ENCODE data around the gene UBR4.

Gene UBR4

DNA sequence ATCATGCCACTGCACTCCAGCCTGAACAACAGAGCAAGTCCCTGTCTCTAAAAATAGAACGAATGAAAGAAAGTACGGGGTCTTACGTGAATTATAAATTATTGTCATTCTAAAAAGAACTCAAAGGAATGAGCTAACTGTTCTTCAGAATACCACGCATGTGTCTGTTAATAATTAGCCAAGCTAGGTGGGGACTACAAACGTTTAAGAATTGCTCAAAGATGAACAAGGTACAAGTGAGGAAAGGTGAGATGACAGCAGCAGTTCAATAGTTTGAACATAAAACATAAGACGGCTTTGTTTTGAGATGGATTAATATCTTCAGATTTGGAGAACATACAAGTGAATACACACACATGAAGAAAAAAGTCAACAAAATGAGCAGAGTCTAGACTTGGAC lies 79.6 kb downstream of the UBR4 start:
- Histone ChIP-seq H3K27ac (ENCODE audit: low read depth, low read length) (no peak overlapping the region), H3K36me3 (ENCODE audit: insufficient read depth, low read length) (peaks cover 62% of the 10 kb centered on the region), H3K9ac (ENCODE audit: low read length) (no peak overlapping the region), H3K4me1 (ENCODE audit: insufficient read depth, low read length) (no peaks in the 10 kb centered on the region), H3K27me3 (ENCODE audit: control insufficient read depth in 1 of 2, insufficient read depth in 2 of 2, low read length in 2 of 2) (no peaks in the 10 kb centered on the region), H3K4me3 (ENCODE audit: low read depth in 1 of 2, low read length in 2 of 2) (no peak overlapping the region), H3K9me3 (ENCODE audit: low read length) (no peaks in the 10 kb centered on the region)

DNA sequence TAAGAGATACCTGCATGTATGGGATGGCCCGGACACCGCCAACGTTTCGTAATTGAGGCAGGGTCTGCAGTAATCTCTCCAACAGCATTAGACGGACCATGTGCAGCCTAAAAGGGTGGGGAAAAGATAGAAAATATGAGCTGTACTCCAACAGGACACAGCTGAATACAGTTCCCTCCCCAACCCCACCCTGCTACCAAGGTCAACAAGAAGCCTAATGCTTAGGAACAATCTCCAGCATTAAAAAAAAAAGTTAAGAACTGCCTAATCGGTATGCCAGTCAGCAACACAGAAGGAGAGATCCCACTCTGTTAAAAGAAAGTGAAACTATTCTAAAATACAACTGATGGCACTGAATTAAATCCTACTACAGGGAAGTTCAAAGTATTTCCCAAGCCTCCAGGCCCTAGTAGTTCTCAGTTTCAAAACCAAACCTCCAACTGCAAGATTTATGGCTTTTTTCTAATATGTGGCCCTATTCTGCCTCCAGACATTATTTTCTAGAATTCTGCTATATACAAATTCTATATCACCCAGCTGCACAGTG lies 81.0 kb downstream of the UBR4 start:
- Histone ChIP-seq H3K9me3 (ENCODE audit: low read length) (no peaks in the 10 kb centered on the region), H3K4me1 (ENCODE audit: insufficient read depth, low read length) (no peaks in the 10 kb centered on the region), H3K27ac (ENCODE audit: low read depth, low read length) (no peak overlapping the region), H3K36me3 (ENCODE audit: insufficient read depth, low read length) (peaks cover 66% of the 10 kb centered on the region), H3K9ac (ENCODE audit: low read length) (no peak overlapping the region), H3K27me3 (ENCODE audit: control insufficient read depth in 1 of 2, insufficient read depth in 2 of 2, low read length in 2 of 2) (no peaks in the 10 kb centered on the region), H3K4me3 (ENCODE audit: low read depth in 1 of 2, low read length in 2 of 2) (no peak overlapping the region)

DNA sequence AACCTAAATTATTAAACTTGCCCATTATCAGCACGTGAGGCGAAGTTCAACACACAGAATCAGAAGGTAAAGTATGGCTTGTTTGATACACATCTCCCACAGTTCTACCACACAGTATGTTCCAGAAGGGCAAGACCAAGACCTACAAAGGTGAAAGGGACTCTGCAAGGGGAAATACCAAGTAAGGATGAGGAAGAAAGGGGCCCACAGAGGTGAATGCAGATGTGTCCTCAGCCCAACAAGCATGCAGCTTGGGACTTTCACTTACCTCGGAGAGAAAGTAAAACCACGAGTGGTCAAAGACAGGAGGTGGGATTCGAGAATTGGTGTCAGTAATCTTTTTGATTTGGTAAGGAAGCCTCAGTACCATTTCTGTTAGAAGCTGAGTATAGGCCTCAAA lies 85.8 kb downstream of the UBR4 start:
- no peaks in the 10 kb centered on the region for H3K27me3 ChIP-seq (ENCODE audit: control insufficient read depth in 1 of 2, insufficient read depth in 2 of 2, low read length in 2 of 2)
- H3K36me3 ChIP-seq (ENCODE audit: insufficient read depth, low read length), result peaks cover 99% of the 10 kb centered on the region
- no peak overlapping the region for H3K4me3 ChIP-seq (ENCODE audit: low read depth in 1 of 2, low read length in 2 of 2)
- no peaks in the 10 kb centered on the region for H3K9me3 ChIP-seq (ENCODE audit: low read length)
- H3K4me1 ChIP-seq (ENCODE audit: insufficient read depth, low read length), result no peaks in the 10 kb centered on the region
- no peak overlapping the region for H3K9ac ChIP-seq (ENCODE audit: low read length)
- no peak overlapping the region for H3K27ac ChIP-seq (ENCODE audit: low read depth, low read length)

DNA sequence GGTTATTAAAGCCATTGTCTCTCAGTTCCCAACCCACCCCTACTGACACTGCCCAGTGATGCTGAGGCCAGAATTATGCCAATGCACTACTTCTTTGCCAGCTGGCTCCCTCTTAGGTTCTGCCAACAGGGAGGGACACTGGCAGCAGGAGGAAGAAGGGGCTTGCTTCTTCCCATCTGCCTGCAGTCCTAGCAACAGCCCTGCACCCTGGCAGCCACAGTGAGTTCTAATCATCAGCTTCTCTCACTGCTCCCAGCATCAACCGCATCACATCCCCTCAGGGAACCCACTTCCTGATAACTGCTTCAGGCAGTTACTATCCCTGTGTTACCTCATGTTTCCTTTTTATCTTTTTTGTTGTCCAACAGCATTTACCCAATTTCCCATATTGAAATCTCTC lies 86.2 kb downstream of the UBR4 start:
- H3K36me3 ChIP-seq (ENCODE audit: insufficient read depth, low read length), result peaks cover 99% of the 10 kb centered on the region
- H3K4me1 ChIP-seq (ENCODE audit: insufficient read depth, low read length), result no peaks in the 10 kb centered on the region
- no peaks in the 10 kb centered on the region for H3K9me3 ChIP-seq (ENCODE audit: low read length)
- no peaks in the 10 kb centered on the region for H3K27me3 ChIP-seq (ENCODE audit: control insufficient read depth in 1 of 2, insufficient read depth in 2 of 2, low read length in 2 of 2)
- no peak overlapping the region for H3K9ac ChIP-seq (ENCODE audit: low read length)
- no peak overlapping the region for H3K27ac ChIP-seq (ENCODE audit: low read depth, low read length)
- H3K4me3 ChIP-seq (ENCODE audit: low read depth in 1 of 2, low read length in 2 of 2), result no peak overlapping the region

DNA sequence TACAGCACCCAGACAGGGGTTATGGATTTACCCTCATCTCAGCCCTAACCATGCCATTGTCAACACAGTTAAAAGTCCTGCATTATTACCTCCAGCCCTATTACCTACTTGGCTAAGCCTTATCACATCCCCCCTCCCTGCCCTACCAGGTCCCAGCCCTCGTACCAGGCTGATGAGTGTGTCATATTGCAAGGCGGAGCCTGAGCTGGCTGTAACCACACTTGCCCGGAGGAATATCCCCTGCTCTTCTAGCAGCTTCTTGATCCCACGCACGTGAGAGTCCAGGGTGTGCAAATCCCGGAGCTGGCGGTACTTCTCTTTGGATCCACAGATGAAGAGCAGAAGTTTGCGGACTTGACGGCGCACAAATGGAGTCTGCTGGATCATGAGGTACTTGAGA lies 87.4 kb downstream of the UBR4 start:
- Histone ChIP-seq H3K4me3 (ENCODE audit: low read depth in 1 of 2, low read length in 2 of 2) (no peak overlapping the region), H3K27me3 (ENCODE audit: control insufficient read depth in 1 of 2, insufficient read depth in 2 of 2, low read length in 2 of 2) (no peaks in the 10 kb centered on the region), H3K27ac (ENCODE audit: low read depth, low read length) (no peak overlapping the region), H3K9me3 (ENCODE audit: low read length) (no peaks in the 10 kb centered on the region), H3K4me1 (ENCODE audit: insufficient read depth, low read length) (no peaks in the 10 kb centered on the region), H3K36me3 (ENCODE audit: insufficient read depth, low read length) (peaks cover 98% of the 10 kb centered on the region), H3K9ac (ENCODE audit: low read length) (no peak overlapping the region)

DNA sequence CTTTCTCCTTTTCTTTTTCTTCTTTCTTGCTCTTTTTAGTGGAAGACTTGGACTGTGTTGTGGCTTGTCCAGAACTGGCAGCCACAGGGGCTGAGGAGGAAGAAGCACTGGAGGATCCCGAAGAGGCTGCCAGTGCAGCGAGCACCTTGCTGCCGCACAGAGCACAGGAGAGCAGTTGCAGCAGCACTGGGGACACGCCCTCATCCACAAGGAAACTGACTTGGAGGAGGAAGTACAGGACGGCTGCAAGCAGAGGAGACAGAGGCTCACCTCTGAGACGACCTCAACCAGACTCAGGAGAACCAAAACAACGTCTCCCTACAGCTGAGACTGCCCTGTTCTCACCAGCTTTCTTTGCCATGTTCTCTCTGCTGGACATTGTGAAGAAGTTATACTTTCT lies 88.9 kb downstream of the UBR4 start:
- H3K36me3 ChIP-seq (ENCODE audit: insufficient read depth, low read length), result peaks cover 97% of the 10 kb centered on the region
- H3K27ac ChIP-seq (ENCODE audit: low read depth, low read length), result no peak overlapping the region
- no peaks in the 10 kb centered on the region for H3K27me3 ChIP-seq (ENCODE audit: control insufficient read depth in 1 of 2, insufficient read depth in 2 of 2, low read length in 2 of 2)
- H3K9ac ChIP-seq (ENCODE audit: low read length), result no peak overlapping the region
- no peak overlapping the region for H3K4me3 ChIP-seq (ENCODE audit: low read depth in 1 of 2, low read length in 2 of 2)
- H3K9me3 ChIP-seq (ENCODE audit: low read length), result no peaks in the 10 kb centered on the region
- no peaks in the 10 kb centered on the region for H3K4me1 ChIP-seq (ENCODE audit: insufficient read depth, low read length)

DNA sequence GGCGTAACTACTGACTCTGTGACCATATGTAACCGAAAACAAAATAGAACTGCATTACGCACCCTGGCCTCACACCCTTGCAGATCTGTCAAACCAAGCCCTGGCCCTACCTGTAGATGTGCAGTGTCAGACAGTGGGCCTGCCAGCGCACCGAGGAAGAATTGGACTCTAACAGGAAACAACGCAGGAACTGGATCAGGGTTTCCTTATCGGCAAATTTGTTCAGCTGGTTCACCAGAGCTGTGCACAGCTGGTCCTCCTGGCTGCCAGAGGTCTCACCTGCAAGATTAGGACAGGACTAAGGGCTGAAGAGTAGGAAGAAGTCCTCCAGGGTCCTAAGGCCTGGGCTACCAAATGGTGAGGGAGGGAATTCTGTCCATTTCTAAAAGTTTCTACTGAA lies 90.0 kb downstream of the UBR4 start:
- Histone ChIP-seq H3K4me1 (ENCODE audit: insufficient read depth, low read length) (no peaks in the 10 kb centered on the region), H3K4me3 (ENCODE audit: low read depth in 1 of 2, low read length in 2 of 2) (no peak overlapping the region), H3K36me3 (ENCODE audit: insufficient read depth, low read length) (peaks cover 97% of the 10 kb centered on the region), H3K9ac (ENCODE audit: low read length) (no peak overlapping the region), H3K27me3 (ENCODE audit: control insufficient read depth in 1 of 2, insufficient read depth in 2 of 2, low read length in 2 of 2) (no peaks in the 10 kb centered on the region), H3K27ac (ENCODE audit: low read depth, low read length) (no peak overlapping the region), H3K9me3 (ENCODE audit: low read length) (no peaks in the 10 kb centered on the region)

DNA sequence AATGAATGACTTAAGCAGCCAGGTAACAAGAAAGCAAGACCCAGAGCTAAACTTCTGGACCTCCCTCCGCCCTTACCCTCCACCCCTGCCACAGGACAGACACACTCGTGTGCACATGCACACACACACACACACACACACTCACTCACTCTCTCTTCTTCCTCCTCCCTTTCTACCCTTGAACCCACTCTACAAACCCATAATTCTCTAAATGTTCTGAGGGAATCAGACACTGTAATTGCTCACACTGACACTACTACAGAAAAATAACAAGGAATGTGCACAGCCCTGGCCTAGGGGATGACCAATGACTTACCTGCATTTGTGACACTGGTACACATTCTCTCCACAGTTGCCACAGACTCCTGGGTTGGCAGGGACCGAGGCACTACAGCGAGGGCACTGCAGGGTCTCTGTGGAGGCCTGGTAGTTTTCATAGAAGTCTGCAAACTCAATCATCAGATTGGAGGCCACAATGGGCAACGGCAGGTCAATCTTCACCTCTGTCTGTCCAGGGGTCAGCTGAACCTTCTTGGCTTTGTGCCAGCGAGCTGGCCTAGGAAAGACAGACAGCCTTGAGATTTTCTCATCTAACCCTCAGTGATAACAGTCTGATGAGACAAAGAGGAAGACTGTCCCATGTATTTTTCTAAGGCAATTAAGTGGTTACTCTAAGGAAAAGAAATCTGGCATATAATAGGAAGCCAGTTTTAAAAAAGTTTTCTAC lies 94.8 kb downstream of the UBR4 start:
- H3K36me3 ChIP-seq (ENCODE audit: insufficient read depth, low read length), result peaks cover 99% of the 10 kb centered on the region
- H3K4me3 ChIP-seq (ENCODE audit: low read depth in 1 of 2, low read length in 2 of 2), result no peak overlapping the region
- H3K27me3 ChIP-seq (ENCODE audit: control insufficient read depth in 1 of 2, insufficient read depth in 2 of 2, low read length in 2 of 2), result no peaks in the 10 kb centered on the region

DNA sequence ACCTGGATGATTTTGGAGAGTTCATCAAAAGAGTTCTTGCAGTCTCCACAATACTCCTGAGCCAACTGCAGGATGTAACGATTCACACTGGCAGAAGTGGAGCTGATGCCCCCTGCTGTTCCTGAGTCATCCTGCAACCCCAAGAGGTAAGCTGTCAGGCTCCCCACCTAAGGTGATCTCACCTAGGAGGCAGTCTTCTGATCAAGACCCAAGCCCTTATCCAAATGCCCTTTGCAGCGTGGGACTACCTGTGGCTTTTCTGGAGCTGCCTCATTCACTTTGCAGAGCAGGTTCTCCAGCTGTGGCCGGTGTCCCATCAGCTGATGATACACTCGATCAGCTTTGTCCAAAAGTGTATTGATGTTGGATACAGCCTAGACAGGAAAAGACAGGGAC lies 96.4 kb downstream of the UBR4 start:
- Histone ChIP-seq H3K9ac (ENCODE audit: low read length) (no peak overlapping the region), H3K27me3 (ENCODE audit: control insufficient read depth in 1 of 2, insufficient read depth in 2 of 2, low read length in 2 of 2) (no peaks in the 10 kb centered on the region), H3K27ac (ENCODE audit: low read depth, low read length) (no peak overlapping the region), H3K4me3 (ENCODE audit: low read depth in 1 of 2, low read length in 2 of 2) (no peak overlapping the region), H3K36me3 (ENCODE audit: insufficient read depth, low read length) (peaks cover 99% of the 10 kb centered on the region), H3K4me1 (ENCODE audit: insufficient read depth, low read length) (no peaks in the 10 kb centered on the region), H3K9me3 (ENCODE audit: low read length) (no peaks in the 10 kb centered on the region)

More for the DNA sequence above, 94.8 kb downstream of the UBR4 start:
- Histone ChIP-seq H3K9me3 (ENCODE audit: low read length) (no peaks in the 10 kb centered on the region), H3K4me1 (ENCODE audit: insufficient read depth, low read length) (no peaks in the 10 kb centered on the region), H3K27ac (ENCODE audit: low read depth, low read length) (no peak overlapping the region), H3K9ac (ENCODE audit: low read length) (no peak overlapping the region)

DNA sequence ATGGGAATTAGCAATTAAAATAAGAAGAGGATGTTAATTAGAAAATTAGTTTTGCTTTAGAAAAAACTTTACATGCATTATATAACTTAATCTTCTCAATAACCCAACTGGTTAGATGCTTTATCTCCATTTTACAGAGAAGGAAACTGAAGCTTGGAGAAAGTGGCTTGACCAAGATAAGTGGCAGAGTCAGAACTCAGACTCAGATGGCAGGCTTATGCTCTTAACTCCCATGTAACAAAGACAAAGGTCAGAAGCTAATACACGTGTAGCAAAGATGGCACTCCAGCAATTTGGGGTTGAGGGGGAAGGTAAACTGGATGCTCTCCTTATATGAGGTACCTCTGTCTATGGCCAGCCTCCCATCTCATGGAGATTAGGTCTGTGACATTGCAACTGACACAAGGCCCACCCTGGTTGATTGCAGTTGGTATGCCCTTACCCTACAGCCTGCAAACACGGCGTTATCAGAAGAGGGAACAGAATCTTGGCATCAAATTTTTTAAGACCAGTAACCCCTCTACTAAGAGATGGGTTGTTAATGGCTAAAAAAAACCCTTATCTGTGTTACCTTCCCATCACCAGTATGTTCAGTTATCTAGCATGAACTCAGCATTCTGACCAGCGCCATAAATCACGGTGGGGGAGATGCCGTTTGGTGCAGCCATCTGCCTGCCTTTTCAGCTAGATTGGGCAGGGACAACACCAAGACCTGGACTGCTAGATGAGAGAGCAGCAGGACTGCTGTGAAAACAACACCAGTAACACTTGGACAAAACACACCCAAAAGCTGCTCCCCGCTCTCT lies 97.0 kb downstream of the UBR4 start:
- Histone ChIP-seq H3K27ac (ENCODE audit: low read depth, low read length) (no peak overlapping the region), H3K27me3 (ENCODE audit: control insufficient read depth in 1 of 2, insufficient read depth in 2 of 2, low read length in 2 of 2) (no peaks in the 10 kb centered on the region), H3K4me3 (ENCODE audit: low read depth in 1 of 2, low read length in 2 of 2) (no peak overlapping the region), H3K36me3 (ENCODE audit: insufficient read depth, low read length) (peaks cover 99% of the 10 kb centered on the region), H3K9me3 (ENCODE audit: low read length) (no peaks in the 10 kb centered on the region), H3K9ac (ENCODE audit: low read length) (no peak overlapping the region), H3K4me1 (ENCODE audit: insufficient read depth, low read length) (no peaks in the 10 kb centered on the region)

DNA sequence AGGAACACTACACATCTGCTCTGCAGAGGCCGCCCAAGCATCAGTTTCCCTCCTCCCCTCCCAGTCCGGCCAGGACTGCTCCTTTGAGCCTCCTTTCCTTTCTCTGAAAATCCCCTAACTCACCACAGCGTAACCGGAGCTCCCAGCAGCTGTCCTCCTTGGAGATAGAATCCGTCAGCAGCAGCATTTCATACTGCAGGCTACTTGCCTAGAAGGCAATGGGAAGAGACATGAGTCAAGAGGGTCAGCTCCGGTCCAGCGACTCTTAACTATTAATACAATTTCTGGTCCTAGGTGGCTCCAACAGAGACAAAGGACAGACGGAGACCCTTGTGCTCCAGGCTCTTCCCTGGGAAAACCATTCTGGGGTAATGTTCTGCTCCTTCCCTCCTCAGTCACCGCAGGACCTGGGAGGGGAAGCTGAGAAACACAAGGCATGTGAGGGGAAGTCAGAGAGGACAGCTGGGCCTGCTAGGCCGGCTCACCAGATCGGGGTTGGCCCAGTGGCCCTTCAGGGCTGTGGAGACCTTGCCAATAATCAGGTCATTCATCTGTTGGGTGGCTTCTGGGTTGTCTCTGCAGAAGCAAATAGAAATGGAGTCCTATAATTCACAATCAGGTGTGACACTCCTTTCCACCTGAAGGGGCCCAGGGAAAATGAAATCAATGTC lies 99.7 kb downstream of the UBR4 start:
- Histone ChIP-seq H3K9ac (ENCODE audit: low read length) (no peak overlapping the region), H3K27ac (ENCODE audit: low read depth, low read length) (no peak overlapping the region), H3K4me1 (ENCODE audit: insufficient read depth, low read length) (no peaks in the 10 kb centered on the region), H3K9me3 (ENCODE audit: low read length) (no peaks in the 10 kb centered on the region), H3K36me3 (ENCODE audit: insufficient read depth, low read length) (peaks cover 97% of the 10 kb centered on the region), H3K27me3 (ENCODE audit: control insufficient read depth in 1 of 2, insufficient read depth in 2 of 2, low read length in 2 of 2) (no peaks in the 10 kb centered on the region), H3K4me3 (ENCODE audit: low read depth in 1 of 2, low read length in 2 of 2) (no peak overlapping the region)

Measured in muscle layer of colon (tissue), 2 donors.